Gastrocnemius medialis (tissue), 4 donors: Measurements from ENCODE around the gene COL24A1.

ENCODE experiments used
- CTCF ChIP-seq, 5 experiments: fragments of 450-650 bp in 3 of 5; fragments of 200-600 bp in 2 of 5; sonication (generic) in 2 of 5; IDR thresholded peaks in 4 of 5; conservative IDR thresholded peaks in 1 of 5; 1 replicate in 4 of 5; 2 replicates in 1 of 5; pipeline ENCODE4 v1.5.1; 2016 to 2019; ENCODE audit warnings: antibody characterized with exemption in 5 of 5, mild to moderate bottlenecking in 3 of 5, moderate library complexity in 3 of 5
- POLR2A ChIP-seq, 2 donors: fragments of 450-650 bp; IDR thresholded peaks; one replicate each; pipeline ENCODE4 v1.6.1; 2017; ENCODE audit warnings: antibody characterized with exemption in 2 of 2, mild to moderate bottlenecking in 2 of 2, moderate library complexity in 2 of 2

GRCh38 chr1:86194491-86195034 is 38.0 kb upstream of the COL24A1 start:
- TF ChIP-seq CTCF (IDR thresholded peaks at IDR 0.05 in 4 of 5, conservative IDR thresholded peaks at IDR 0.05 in 1 of 5) = no peak
- no peak for TF ChIP-seq POLR2A (IDR thresholded peaks at IDR 0.05)
